GM12874 (cell line): ENCODE data around the gene RPN2.

Experiments
- CTCF ChIP-seq: IDR thresholded peaks from 2 replicates; pipeline ENCODE4 v1.5.1; 2011; ENCODE audit warnings: low read depth, mild to moderate bottlenecking, control low read depth, low read length, moderate library complexity; ENCODE audit not compliant: insufficient read depth

The RPN2 gene

GRCh38 chr20:37238426-37238825, 59.3 kb downstream of the RPN2 start:
- TF ChIP-seq CTCF: no peak

GRCh38 chr20:37238935-37239451, 59.9 kb downstream of the RPN2 start:
- TF ChIP-seq CTCF: no peak

- TF ChIP-seq CTCF: no peak
Measured at GRCh38 chr20:37240337-37241067, 61.4 kb downstream of the RPN2 start.

GRCh38 chr20:37242503-37242902, 63.4 kb downstream of the RPN2 start:
- no peak for TF ChIP-seq CTCF

GRCh38 chr20:37243076-37243936, 64.2 kb downstream of the RPN2 start:
- 0 out of 2 replicates have a peak, but pooled peaks have one; percentile 12 for TF ChIP-seq CTCF

- TF ChIP-seq CTCF: no peak
Measured at GRCh38 chr20:37243937-37244571, 64.9 kb downstream of the RPN2 start.

GRCh38 chr20:37244572-37244957, 65.4 kb downstream of the RPN2 start:
- TF ChIP-seq CTCF: no peak
